IMR-90 (cell line): ENCODE results near the gene CLDN9. TPM values are rescaled to one million over a fixed set of nuclear protein-coding genes. Genes with fewer than 3 reads are reported as not detected.
A peak's percentile ranks its signal among the peaks of the same experiment; 100 is the strongest.

ENCODE experiments used
- ATAC-seq: fragments of 200-7000 bp; cut with Tn5 transposase; 2 replicates; pipeline ENCODE4 v1.9.1; 2020; ENCODE audit warnings: low read depth, mild to moderate bottlenecking, moderate library complexity
- BruUV-seq: library from RNA; stranded (reverse); fragments of 400-500 nt; replicated peaks from 2 replicates; lab custom pipeline; 2021; lab: Mats Ljungman, UMichigan
- CTCF ChIA-PET: fragments of 300-600 bp; formaldehyde crosslinking; extraction: SDS; loops from one replicate; lab custom pipeline; 2021; ENCODE audit warnings: antibody characterized with exemption; lab: Yijun Ruan, JAX
- POLR2A ChIA-PET: fragments of 300-600 bp; sonication (Branson Sonifier 250); formaldehyde crosslinking; loops from one replicate; lab custom pipeline; 2022; ENCODE audit warnings: antibody characterized with exemption; ENCODE audit not compliant: unreplicated experiment; lab: Charles Lee
- DNase-seq: peaks from one replicate; pipeline ENCODE4 v3.0.0; 2013
- H2AFZ ChIP-seq: replicated peaks from 2 replicates; pipeline ENCODE3; 2013; ENCODE audit warnings: low read length, mild to moderate bottlenecking; ENCODE audit not compliant: poor library complexity
- H2AK5ac ChIP-seq: 2 replicates; pipeline ENCODE4 v1.6.1; 2013; ENCODE audit warnings: low read depth, low read length, inconsistent platforms
- H2AK9ac ChIP-seq: replicated peaks from 2 replicates; pipeline ENCODE3; 2013; ENCODE audit warnings: mild to moderate bottlenecking, low read depth, low read length, moderate library complexity; ENCODE audit not compliant: poor library complexity
- H2BK120ac ChIP-seq: 2 replicates; pipeline ENCODE4 v1.6.1; 2013; ENCODE audit warnings: low read depth, low read length, inconsistent platforms
- H2BK15ac ChIP-seq: 3 replicates; pipeline ENCODE4 v1.6.1; 2013; ENCODE audit warnings: low read depth, low read length, inconsistent platforms
- H2BK20ac ChIP-seq: 2 replicates; pipeline ENCODE4 v1.6.1; 2013; ENCODE audit warnings: low read depth, mild to moderate bottlenecking, inconsistent platforms, low read length, moderate library complexity
- H2BK5ac ChIP-seq: 2 replicates; pipeline ENCODE4 v1.6.1; 2013; ENCODE audit warnings: mild to moderate bottlenecking, low read depth, low read length, inconsistent platforms; ENCODE audit not compliant: poor library complexity, severe bottlenecking
- H3K14ac ChIP-seq: replicated peaks from 2 replicates; pipeline ENCODE4 v1.6.1; 2013; ENCODE audit warnings: low read depth, low read length, inconsistent platforms
- H3K18ac ChIP-seq: 2 replicates; pipeline ENCODE4 v1.6.1; 2013; ENCODE audit warnings: low read depth, low read length, control low read depth
- H3K23ac ChIP-seq: 2 replicates; pipeline ENCODE4 v1.6.1; 2013; ENCODE audit warnings: low read depth, low read length, inconsistent platforms
- H3K27ac ChIP-seq: 2 replicates; pipeline ENCODE4 v1.5.1; 2013; ENCODE audit warnings: mild to moderate bottlenecking, control low read depth, low read length; ENCODE audit not compliant: insufficient read depth
- H3K27me3 ChIP-seq: 2 replicates; pipeline ENCODE4 v1.6.1; 2013; ENCODE audit warnings: low read length; ENCODE audit not compliant: control insufficient read depth, insufficient read depth
- H3K36me3 ChIP-seq: 2 replicates; pipeline ENCODE4 v1.6.1; 2013; ENCODE audit warnings: low read length, mixed read lengths; ENCODE audit not compliant: control insufficient read depth, insufficient read depth
- H3K4ac ChIP-seq: 2 replicates; pipeline ENCODE4 v1.6.1; 2013; ENCODE audit warnings: low read depth, low read length, inconsistent platforms
- H3K4me1 ChIP-seq: 2 replicates; pipeline ENCODE4 v1.6.1; 2013; ENCODE audit warnings: low read length, mixed read lengths; ENCODE audit not compliant: control insufficient read depth, insufficient read depth
- H3K4me2 ChIP-seq: 2 replicates; pipeline ENCODE4 v1.6.1; 2013; ENCODE audit warnings: low read depth, mild to moderate bottlenecking, control low read depth, low read length, moderate library complexity
- H3K4me3 ChIP-seq: 2 replicates; pipeline ENCODE4 v1.5.1; 2013; ENCODE audit warnings: low read depth, mild to moderate bottlenecking, control low read depth, low read length, moderate library complexity; ENCODE audit not compliant: insufficient read depth
- H3K56ac ChIP-seq: 2 replicates; pipeline ENCODE4 v1.6.1; 2013; ENCODE audit warnings: low read length, inconsistent platforms; ENCODE audit not compliant: insufficient read depth; ENCODE audit errors: extremely low read depth
- H3K79me1 ChIP-seq, 2 experiments: 2 replicates each; pipeline ENCODE4 v1.6.1; 2013; ENCODE audit warnings: low read length in 2 of 2, inconsistent platforms in 1 of 2, low read depth in 1 of 2
- H3K9ac ChIP-seq: 2 replicates; pipeline ENCODE4 v1.6.1; 2013; ENCODE audit warnings: low read depth, low read length, control low read depth
- H3K9me1 ChIP-seq: 2 replicates; pipeline ENCODE4 v1.6.1; 2013; ENCODE audit warnings: low read length, inconsistent platforms; ENCODE audit not compliant: insufficient read depth
- H3K9me3 ChIP-seq: 2 replicates; pipeline ENCODE4 v1.6.1; 2013; ENCODE audit warnings: low read length; ENCODE audit not compliant: control insufficient read depth, insufficient read depth
- H4K20me1 ChIP-seq: 2 replicates; pipeline ENCODE4 v1.6.1; 2013; ENCODE audit warnings: low read length, inconsistent platforms; ENCODE audit not compliant: insufficient read depth
- H4K5ac ChIP-seq: 2 replicates; pipeline ENCODE4 v1.6.1; 2013; ENCODE audit warnings: mild to moderate bottlenecking, low read depth, low read length, control low read depth
- H4K8ac ChIP-seq, 2 experiments: 2 replicates each; pipeline ENCODE4 v1.6.1; 2013; ENCODE audit warnings: low read depth in 2 of 2, low read length in 2 of 2, control low read depth in 1 of 2, inconsistent platforms in 1 of 2
- H4K91ac ChIP-seq: 2 replicates; pipeline ENCODE4 v1.6.1; 2013; ENCODE audit warnings: low read depth, low read length, inconsistent platforms; ENCODE audit not compliant: insufficient read depth
- CTCF ChIP-seq: conservative IDR thresholded peaks from 2 replicates; pipeline ENCODE4 v1.5.1; 2012; ENCODE audit warnings: mild to moderate bottlenecking, low read depth, low read length, improper control_type of control experiment
- MXI1 ChIP-seq: IDR thresholded peaks from 2 replicates; pipeline ENCODE4 v1.6.1; 2012; ENCODE audit warnings: low read depth, mild to moderate bottlenecking, low read length, moderate library complexity, borderline replicate concordance
- RAD21 ChIP-seq: IDR thresholded peaks from 2 replicates; pipeline ENCODE4 v1.6.1; 2012; ENCODE audit warnings: low read length, improper control_type of control experiment
- WGBS, 2 experiments: methylation state at CpG; one replicate each; pipeline versions ENCODE4 v1.1.5 to v1.1.7; 2013; ENCODE audit warnings: missing lambda C conversion rate in 2 of 2; ENCODE audit not compliant: insufficient read length in 1 of 2; ENCODE audit errors: extremely low coverage in 2 of 2; 5-methylcytosine and 5-hydroxymethylcytosine counted together
- dilution Hi-C: fragments of 300-500 bp; cut with HindIII; formaldehyde crosslinking; loops from one replicate; pipeline ENCODE4 v1.14.3; 2018; ENCODE audit warnings: low sequenced_read_pairs; ENCODE audit not compliant: unreplicated experiment
- in situ Hi-C: fragments of 300-500 bp; cut with MboI; formaldehyde crosslinking; loops from 3 replicates; pipeline ENCODE4 v1.14.3; 2019; ENCODE audit warnings: low sequenced_read_pairs, inconsistent platforms, mixed read lengths
- intact Hi-C: fragments of 100-400 bp; cut with micrococcal nuclease; formaldehyde crosslinking; loops from 2 replicates; pipeline ENCODE4 v1.10.0; 2022
- polyA plus RNA-seq, 3 experiments: library from polyadenylated mRNA; depleted of rRNA; stranded (reverse); fragments of >200 nt; gene quantifications; 2 replicates each; pipeline ENCODE4 v1.2.3, GENCODE V29; 2012; ENCODE audit warnings: low replicate concordance in 1 of 3
- total RNA-seq: library from RNA; depleted of rRNA; stranded (reverse); fragments of >200 nt; gene quantifications from 2 replicates; pipeline ENCODE4 v1.2.3, GENCODE V29; 2012

Gene CLDN9
- total and polyA plus RNA-seq, 2 of the 4 experiments (the other 2 are of a cell fraction): 0.05 TPM; not detected in 1

GRCh38 chr16:3046641-3047386 is 34.1 kb downstream of the CLDN9 start:
- Histone ChIP-seq H3K9ac (no peak overlapping the region), H2AK9ac (no peak overlapping the region), H3K27ac (no peak overlapping the region), H3K4me3 (no peak overlapping the region), H2BK15ac (no peak overlapping the region), H3K9me1 (no peaks in the 10 kb centered on the region), H2BK20ac (no peak overlapping the region), H4K91ac (no peak overlapping the region), H3K9me3 (no peaks in the 10 kb centered on the region; the same call in 1 of the 2 replicates), H3K18ac (no peak overlapping the region), H3K36me3 (no peaks in the 10 kb centered on the region), H2BK5ac (no peak overlapping the region), H4K20me1 (no peaks in the 10 kb centered on the region), H2AK5ac (no peak overlapping the region), H3K56ac (no peak overlapping the region), H3K27me3 (peaks cover 67% of the 10 kb centered on the region), H4K5ac (no peak overlapping the region), H2AFZ (no peak overlapping the region), H3K4ac (no peak overlapping the region), H4K8ac (no peak overlapping the region), H3K4me2 (no peak overlapping the region), H3K4me1 (no peaks in the 10 kb centered on the region; the same call in 1 of the 2 replicates), H3K23ac (no peak overlapping the region), H3K79me1 (no peaks in the 10 kb centered on the region), H3K14ac (no peak overlapping the region), H2BK120ac (no peak overlapping the region)
- in situ Hi-C loops (no loop called here), dilution Hi-C loops (no loop called here), intact Hi-C loops (no loop called here)
- CTCF ChIA-PET: interaction anchor here (0.6 kb wide), 1 partner anchor 55 kb away, joined by 3 read pairs; no protein-coding TSS in a partner anchor
- WGBS, 2 experiments: 3% methylated on average over 22 of the region's 54 CpGs; no CpG with 5 or more reads in 1 of the 2 experiments
- POLR2A ChIA-PET: no interaction called here
- BruUV-seq: no TSS peak
- TF ChIP-seq MXI1: no peak
- no peak for TF ChIP-seq CTCF
- TF ChIP-seq RAD21: no peak
- ATAC-seq: peak; percentile 19; the same call in 1 of the 2 replicates
- no peak for DNase-seq
